ENCODE measurements around the gene APPL1.

DNA sequence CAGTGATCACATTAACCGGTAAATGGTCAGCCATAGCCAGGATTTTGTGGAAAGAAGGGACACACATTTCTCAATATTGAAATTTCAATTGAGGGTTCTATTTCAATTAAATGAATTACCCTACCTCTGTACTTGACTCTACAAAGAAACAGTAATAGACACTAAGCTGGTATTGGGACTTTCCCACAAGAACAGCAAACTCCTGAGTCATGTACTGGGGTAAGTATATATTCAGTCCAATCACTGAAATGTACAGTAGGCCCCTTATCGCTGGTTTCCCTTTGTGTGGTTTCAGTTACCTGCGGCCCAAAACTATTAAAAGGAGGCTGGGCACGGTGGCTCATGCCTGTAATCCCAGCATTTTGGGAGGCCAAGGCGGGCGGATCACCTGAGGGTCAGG, 47.3 kb downstream of the APPL1 start:
- TF ChIP-seq EZH2 (IDR thresholded peaks at IDR 0.05; ENCODE audit: insufficient read depth, poor library complexity, severe bottlenecking): no peak
- no peak for TF ChIP-seq EZH2phosphoT487 (IDR thresholded peaks at IDR 0.05; ENCODE audit: insufficient read depth, low read depth)
